K562 (cell line): ENCODE data around the gene SLMAP. TPM values are rescaled to one million over a fixed set of nuclear protein-coding genes. Genes with fewer than 3 reads are reported as not detected.

Source experiments
- ATF7 ChIP-seq: fragments of 450-650 bp; IDR thresholded peaks from 2 replicates; pipeline ENCODE4 v1.7.1; 2014; ENCODE audit warnings: mild to moderate bottlenecking, moderate library complexity
- DIDO1 ChIP-seq: fragments of 450-650 bp; IDR thresholded peaks from 2 replicates; pipeline ENCODE4 v1.6.1; 2016; ENCODE audit warnings: low read depth, missing biosample characterization, missing genetic modification characterization
- MGA ChIP-seq: fragments of 450-650 bp; IDR thresholded peaks from 2 replicates; pipeline ENCODE4 v1.6.1; 2016; ENCODE audit warnings: mild to moderate bottlenecking, moderate library complexity
- PATZ1 ChIP-seq: fragments of 250-450 bp; sonication (Bioruptor Pico); IDR thresholded peaks from 2 replicates; pipeline ENCODE4 v1.5.0; 2020; ENCODE audit warnings: mild to moderate bottlenecking, borderline replicate concordance
- TEAD2 ChIP-seq: fragments of 450-650 bp; IDR thresholded peaks from 2 replicates; pipeline ENCODE4 v1.6.1; 2016; ENCODE audit warnings: missing genetic modification characterization, control low read depth, missing compliant biosample characterization
- USF1 ChIP-seq: sonication (generic); formaldehyde crosslinking; IDR thresholded peaks from 2 replicates; pipeline ENCODE4 v1.9.0; 2022; ENCODE audit warnings: mild to moderate bottlenecking, missing genetic modification reagents
- ZBTB17 ChIP-seq: fragments of 450-650 bp; formaldehyde crosslinking; IDR thresholded peaks from 2 replicates; pipeline ENCODE4 v1.4.0; 2020; ENCODE audit warnings: mild to moderate bottlenecking
- ZBTB34 ChIP-seq: fragments of 250-450 bp; sonication (Bioruptor Pico); IDR thresholded peaks from 2 replicates; pipeline ENCODE4 v1.8.0; 2021; ENCODE audit warnings: mild to moderate bottlenecking, moderate library complexity
- ZFP30 ChIP-seq: fragments of 250-450 bp; sonication (Bioruptor Pico); IDR thresholded peaks from 2 replicates; pipeline ENCODE4 v1.8.0; 2022; ENCODE audit warnings: moderate library complexity, mild to moderate bottlenecking, inconsistent platforms, borderline replicate concordance
- polyA plus RNA-seq, 8 experiments: library from polyadenylated mRNA; depleted of rRNA in 4 of 8; stranded (reverse) in 5 of 8; unstranded in 3 of 8; fragments of >200 nt; fragmentation: Nextera tagmentation in 2 of 8; fragmentation: Illumina TruSeq in 1 of 8; extraction: Ambion mirVana in 2 of 8; extraction: Trizol in 1 of 8; gene quantifications; 2 replicates each; pipeline versions ENCODE4 v1.2.1 to v1.2.3, GENCODE V29; 2011 to 2014; ENCODE audit warnings: inconsistent platforms in 1 of 8, missing spikeins in 1 of 8
- total RNA-seq, 7 experiments: library from RNA; depleted of rRNA in 6 of 7; stranded (reverse); fragments of >200 nt in 6 of 7; fragmentation: Illumina TruSeq in 2 of 7; extraction: Trizol in 2 of 7; gene quantifications; 2 replicates each; pipeline versions ENCODE4 v1.2.1 to v1.2.3, GENCODE V29; 2011 to 2021; ENCODE audit warnings: low replicate concordance in 1 of 7
- TF ChIP-seq, protein P1 (sequence below), 3 experiments: fragments of 200-800 bp in 1 of 3; sonication (Bioruptor generic) in 1 of 3; sonication (generic) in 1 of 3; formaldehyde crosslinking in 1 of 3; IDR thresholded peaks; 2 replicates each; pipeline versions ENCODE4 v1.6.1 to v1.8.0; 2016 to 2022; ENCODE audit warnings: mild to moderate bottlenecking in 2 of 3, missing compliant biosample characterization in 2 of 3, missing genetic modification characterization in 2 of 3, missing genetic modification reagents in 1 of 3

SLMAP gene
- total and polyA plus RNA-seq, 9 of the 15 experiments (the other 6 are each of a cell fraction or from before 2014, with no cell fraction given): 12.1 to 50.7 (median 28.3) TPM

GRCh38 chr3:57952208-57952631 lies 196.1 kb downstream of the SLMAP start (continued):
- TF ChIP-seq MGA (peak; percentile 25), ATF7 (peak; percentile 95), USF1 (CRISPR knock-in tag) (peak; percentile 87), TEAD2 (no peak), ZFP30 (no peak), DIDO1 (tag) (no peak), ZBTB34 (no peak), ZBTB17 (no peak), PATZ1 (CRISPR knock-in tag) (no peak)
- TF ChIP-seq, protein P1, sequence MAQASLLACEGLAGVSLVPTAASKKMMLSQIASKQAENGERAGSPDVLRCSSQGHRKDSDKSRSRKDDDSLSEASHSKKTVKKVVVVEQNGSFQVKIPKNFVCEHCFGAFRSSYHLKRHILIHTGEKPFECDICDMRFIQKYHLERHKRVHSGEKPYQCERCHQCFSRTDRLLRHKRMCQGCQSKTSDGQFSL (CRISPR knock-in tag; IDR thresholded peaks at IDR 0.05): no peak
- TF ChIP-seq, protein P1 (tag; IDR thresholded peaks at IDR 0.05): no peak
